NCI-H460 (cell line): Measurements from ENCODE around the gene SCML1. TPM values are rescaled to one million over a fixed set of nuclear protein-coding genes. Genes with fewer than 3 reads are reported as not detected.
"Not testable (repeated sequence)": the region's sequence is repeated elsewhere in the genome, so short reads cannot be mapped to it uniquely, and the experiment has no call there.

ENCODE experiments used
- DNase-seq: peaks from one replicate; pipeline ENCODE4 v3.0.0-alpha.2; 2016; ENCODE audit warnings: low read depth; ENCODE audit errors: extremely low read depth
- total RNA-seq: library from RNA; depleted of rRNA; stranded (reverse); fragments of >200 nt; shearing (Covaris generic); gene quantifications from 2 replicates; pipeline ENCODE4 v1.2.3, GENCODE V29; 2014

The SCML1 gene
- total RNA-seq, 1 experiment from 2014 or later, result 10.1 TPM

GRCh38 chrX:17737986-17738713 is 857 bp downstream of the SCML1 start:
- peak; percentile 5 for DNase-seq

- DNase-seq, result no peak
Measured at GRCh38 chrX:17738737-17739535, 1.6 kb downstream of the SCML1 start.

DNA sequence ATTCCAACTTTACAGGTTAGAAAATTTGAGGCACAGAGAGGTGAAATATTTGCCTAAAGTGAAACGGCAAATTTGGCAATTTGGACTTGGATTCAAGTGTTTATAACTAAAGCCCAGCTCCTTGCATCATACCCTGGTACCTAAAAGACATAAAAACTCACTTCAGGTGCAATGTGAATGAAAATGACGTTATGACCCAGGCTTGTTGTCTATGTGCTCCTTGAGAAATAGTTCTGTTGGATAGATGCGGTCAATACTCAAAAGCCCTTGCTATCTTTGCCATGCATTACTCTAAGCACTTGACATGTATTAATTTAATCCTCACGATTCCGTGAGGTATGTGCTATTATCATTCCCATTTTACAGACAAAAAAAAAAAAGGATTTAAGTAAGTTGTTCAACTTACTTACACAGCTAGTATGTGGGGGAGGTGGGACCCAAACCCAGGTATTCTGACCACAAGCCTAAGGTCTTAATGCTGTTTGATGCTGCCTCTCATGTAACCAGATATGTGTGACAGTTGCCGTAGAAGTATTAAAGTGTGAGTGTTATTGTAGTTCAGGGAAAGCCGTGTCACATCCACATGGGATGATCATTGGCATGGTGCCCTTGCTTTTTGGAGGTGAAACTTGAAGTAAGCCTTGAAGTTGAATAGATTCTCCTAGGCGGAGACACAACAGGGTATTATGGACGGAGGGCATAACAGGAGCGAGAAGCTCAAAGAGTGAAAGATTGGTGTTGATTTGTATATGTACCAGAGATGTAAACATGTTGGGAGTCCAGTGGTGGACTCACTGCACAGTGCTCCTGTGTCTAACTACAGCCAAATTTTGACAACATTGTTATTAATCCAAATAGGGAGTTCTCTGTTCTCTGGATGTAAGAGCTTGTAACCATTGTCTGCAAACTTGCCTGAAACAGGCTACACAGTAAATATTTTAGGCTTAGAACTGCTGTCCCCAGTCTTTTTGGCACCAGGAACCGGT is 3.1 kb downstream of the SCML1 start:
- no peak for DNase-seq

GRCh38 chrX:17741123-17741511 is 3.8 kb downstream of the SCML1 start:
- DNase-seq, result no peak

GRCh38 chrX:17743913-17744312 is 6.6 kb downstream of the SCML1 start:
- no peak for DNase-seq

- peak; percentile 12 for DNase-seq
Measured at GRCh38 chrX:17744896-17745523, 7.7 kb downstream of the SCML1 start.

- no peak for DNase-seq
Measured at GRCh38 chrX:17747692-17748091, 10.4 kb downstream of the SCML1 start.

- no peak for DNase-seq
Measured at GRCh38 chrX:17748684-17749083, 11.4 kb downstream of the SCML1 start.

GRCh38 chrX:17750436-17750835 is 13.1 kb downstream of the SCML1 start:
- DNase-seq, result no peak

DNA sequence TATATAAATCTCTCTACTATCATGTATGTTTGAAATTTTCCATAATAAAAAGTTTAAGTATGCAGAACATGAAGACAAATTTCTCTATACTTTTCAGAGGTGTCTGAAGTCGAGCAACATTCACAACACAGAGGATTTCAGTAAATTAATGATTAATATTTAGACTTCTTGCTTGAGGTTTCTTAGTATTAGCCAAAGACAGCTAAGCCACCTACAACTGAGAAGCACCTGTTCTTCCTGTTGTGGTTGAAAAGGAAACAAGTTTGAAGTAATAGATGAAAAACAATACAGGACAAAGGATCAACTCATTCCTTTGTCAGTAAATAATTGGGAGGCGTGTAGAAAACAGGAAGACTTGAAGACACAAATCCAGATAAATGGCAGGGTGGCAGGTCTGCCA is 21.1 kb downstream of the SCML1 start:
- DNase-seq, result no peak

DNA sequence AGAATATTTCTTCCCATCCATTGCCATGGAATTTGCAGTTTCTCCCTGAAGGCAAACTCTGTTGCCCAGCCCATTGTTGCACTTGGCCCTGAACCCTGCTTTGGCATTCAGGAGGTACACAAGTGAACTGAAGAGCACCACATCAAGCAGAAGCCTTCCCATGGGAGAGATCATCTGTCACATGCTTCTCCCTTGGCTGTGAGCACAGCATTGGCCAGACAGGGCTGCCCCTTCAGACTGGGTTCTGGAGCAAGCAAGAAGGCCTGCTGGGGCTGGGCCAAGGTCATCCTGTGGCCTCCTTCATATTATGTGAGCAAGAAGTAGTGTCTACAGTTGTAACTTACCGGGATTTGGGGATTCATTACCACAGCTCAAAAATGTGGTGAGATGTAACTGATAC is 22.7 kb downstream of the SCML1 start:
- DNase-seq, result no peak

DNA sequence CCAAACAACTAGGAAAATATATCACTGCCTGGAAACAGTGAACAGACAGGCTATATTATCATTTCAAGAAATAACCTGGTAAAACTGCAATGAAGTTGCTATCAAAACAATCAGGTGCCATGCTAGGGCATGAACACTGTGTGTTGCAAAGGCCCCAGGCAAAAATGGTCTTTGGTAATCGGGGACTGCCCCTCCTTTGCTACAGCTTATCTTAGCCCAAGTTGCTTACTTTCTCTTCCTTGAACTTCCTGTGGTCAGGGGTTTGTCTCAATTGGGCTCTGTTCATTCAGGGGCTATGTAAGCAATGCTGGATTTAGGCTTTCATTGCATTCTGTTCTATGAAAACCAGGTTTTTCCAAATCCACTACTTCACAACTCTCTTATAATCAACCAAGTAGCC is 30.4 kb downstream of the SCML1 start:
- no peak for DNase-seq

- no peak for DNase-seq
Measured at GRCh38 chrX:17768997-17769396, 31.7 kb downstream of the SCML1 start.

- no peak for DNase-seq
Measured at GRCh38 chrX:17769701-17770269, 32.5 kb downstream of the SCML1 start.

DNA sequence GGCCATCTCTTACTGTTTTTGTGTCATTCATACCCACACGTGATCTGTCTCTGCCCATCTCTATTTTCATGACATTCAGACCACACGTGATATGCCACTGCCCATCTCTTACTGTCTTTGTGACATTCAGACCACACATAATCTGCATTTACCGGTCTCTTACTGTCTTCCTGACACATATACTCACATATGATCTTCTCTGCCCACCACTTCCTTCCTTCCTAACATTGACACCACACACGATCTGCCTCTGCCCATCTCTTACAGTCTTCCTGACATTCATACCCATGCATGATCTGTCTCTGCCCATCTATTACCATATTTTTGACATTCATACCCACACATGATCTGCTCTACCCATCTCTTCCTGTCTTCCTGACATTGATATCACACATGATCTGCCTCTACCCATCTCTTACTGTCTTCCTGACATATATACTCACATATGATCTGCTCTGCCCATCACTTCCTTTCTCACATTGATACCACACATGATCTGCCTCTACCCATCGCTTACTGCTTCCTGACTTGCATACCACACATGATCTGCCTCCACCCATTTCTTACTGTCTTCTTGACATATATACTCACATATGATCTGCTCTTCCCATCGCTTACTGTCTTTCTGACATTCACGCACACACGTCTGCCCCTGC is 36.1 kb downstream of the SCML1 start:
- no peak for DNase-seq

GRCh38 chrX:17774053-17774452 is 36.8 kb downstream of the SCML1 start:
- no peak for DNase-seq

GRCh38 chrX:17778997-17779396 is 41.7 kb downstream of the SCML1 start:
- no peak for DNase-seq

- no peak for DNase-seq
Measured at GRCh38 chrX:17779434-17779833, 42.1 kb downstream of the SCML1 start.

- not testable (repeated sequence) for DNase-seq
Measured at GRCh38 chrX:17786554-17787347, 49.5 kb downstream of the SCML1 start.
